HG03378 (cell line): Measurements from ENCODE around the gene NEDD8.

Experiments
- ATAC-seq: cut with Tn5 transposase; IDR thresholded peaks from one replicate; pipeline ENCODE4 v1.9.1; 2021; ENCODE audit warnings: mild to moderate bottlenecking, moderate library complexity; ENCODE audit not compliant: unreplicated experiment

The NEDD8 gene

DNA sequence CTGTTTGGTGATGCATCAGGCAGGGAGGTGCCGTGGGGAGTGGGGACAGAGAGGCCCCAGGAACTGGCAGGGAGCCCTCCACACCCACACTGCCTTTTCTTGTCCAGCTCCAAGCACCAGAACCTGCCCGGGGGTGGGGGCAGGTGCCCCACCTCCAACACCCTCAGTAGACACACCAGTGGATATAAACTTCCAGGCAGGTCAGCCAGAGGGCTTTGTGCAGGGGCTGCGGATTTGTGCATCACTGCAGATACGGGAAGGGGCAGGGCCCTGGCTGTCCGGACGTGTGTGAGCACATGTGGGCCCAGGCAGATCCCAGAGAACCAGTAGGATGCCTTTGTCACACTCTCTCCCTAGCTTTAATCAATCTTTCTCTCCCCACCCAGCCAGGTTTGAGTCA is 32.1 kb upstream of the NEDD8 start:
- no peak for ATAC-seq

DNA sequence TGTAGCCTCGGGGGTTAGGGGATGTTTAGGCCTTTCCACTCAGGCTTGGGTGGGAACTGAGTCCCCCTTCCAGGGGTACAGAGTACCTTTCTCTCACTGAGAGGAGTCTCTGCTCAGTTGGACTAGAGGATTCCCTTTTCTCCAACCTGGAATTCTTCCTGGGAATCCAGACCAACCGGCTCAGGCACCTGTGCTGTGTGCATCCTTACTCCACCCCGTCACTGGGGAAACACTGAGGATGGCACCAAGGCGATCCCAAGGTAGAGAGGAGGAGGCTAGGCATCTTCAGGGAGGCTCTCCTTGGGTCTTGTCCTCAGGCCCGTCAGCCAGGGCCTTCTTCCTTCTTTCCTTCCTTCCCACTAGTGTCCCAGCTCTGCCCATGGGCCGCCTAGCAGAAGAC is 31.7 kb upstream of the NEDD8 start:
- ATAC-seq, result no peak

- ATAC-seq, result no peak
Measured at GRCh38 chr14:24262821-24263733, 30.9 kb upstream of the NEDD8 start, which contains the start of gene TGM1. TGM1 (minus strand) TSS chr14:24263177; CDS start chr14:24262352, 825 bp downstream.

- ATAC-seq, result no peak
Measured at GRCh38 chr14:24261969-24262327, 29.8 kb upstream of the NEDD8 start.

- ATAC-seq, result no peak
Measured at GRCh38 chr14:24261256-24261968, 29.2 kb upstream of the NEDD8 start.

- ATAC-seq, result no peak
Measured at GRCh38 chr14:24260780-24261157, 28.6 kb upstream of the NEDD8 start.

DNA sequence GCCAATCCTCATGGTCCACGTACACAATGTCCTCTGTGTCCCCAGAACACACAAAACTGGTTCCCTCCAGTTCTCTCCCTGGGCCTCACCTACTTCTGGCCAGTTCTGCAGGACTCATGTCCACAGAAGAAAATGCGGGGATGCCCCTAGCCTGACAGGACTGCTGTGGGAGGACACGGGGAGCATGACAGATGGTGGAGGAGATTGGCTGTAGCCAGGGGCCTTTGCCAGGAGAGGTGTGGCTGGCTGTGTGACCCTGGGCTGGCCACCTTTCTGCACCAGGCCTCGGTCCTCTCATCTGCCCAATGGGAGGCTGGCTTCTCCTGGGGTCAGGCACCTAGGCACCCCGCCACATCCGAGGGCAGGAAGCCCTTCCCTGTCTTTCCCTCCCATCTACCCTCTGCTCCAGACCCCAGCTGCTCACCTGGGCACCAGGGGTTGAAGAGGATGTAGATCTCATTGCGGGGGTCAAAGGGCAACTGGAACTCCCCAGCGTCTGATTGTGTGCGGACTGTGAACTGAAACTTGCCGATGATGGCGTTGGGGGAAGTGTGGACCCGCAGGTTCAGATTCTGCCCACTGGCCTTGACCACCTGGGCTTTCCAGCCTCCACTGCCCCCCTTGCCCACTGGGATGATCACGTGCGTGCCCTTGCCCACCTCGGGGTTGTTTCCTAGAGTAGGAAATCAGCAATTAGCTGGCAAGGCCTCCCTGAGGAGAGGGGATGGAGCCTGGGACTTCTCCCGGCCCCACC is 28.0 kb upstream of the NEDD8 start:
- ATAC-seq, result no peak

- ATAC-seq, result no peak
Measured at GRCh38 chr14:24259282-24260025, 27.3 kb upstream of the NEDD8 start.

GRCh38 chr14:24258548-24259265 is 26.5 kb upstream of the NEDD8 start:
- ATAC-seq, result no peak

- no peak for ATAC-seq
Measured at GRCh38 chr14:24258119-24258518, 26.0 kb upstream of the NEDD8 start.

DNA sequence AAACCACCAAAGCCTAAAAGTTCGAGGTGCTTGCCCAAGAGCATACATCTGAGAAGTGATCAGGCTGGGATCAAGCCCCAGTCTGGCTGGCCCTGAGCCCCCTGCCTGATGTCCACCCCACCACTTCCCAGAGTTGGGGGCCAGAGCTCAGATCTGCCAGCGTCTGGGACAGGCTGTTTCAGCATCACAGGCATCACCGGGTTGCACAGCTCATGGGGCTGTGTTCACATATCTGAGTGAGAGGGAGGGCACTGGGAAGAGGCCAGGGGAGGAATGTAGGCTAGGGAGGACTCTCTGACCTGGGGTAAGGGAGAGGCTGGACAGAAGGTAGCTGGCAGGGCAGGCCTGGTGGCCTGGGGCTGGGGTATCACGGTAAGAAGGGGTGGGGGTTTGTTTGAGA is 24.8 kb upstream of the NEDD8 start:
- ATAC-seq, result no peak

DNA sequence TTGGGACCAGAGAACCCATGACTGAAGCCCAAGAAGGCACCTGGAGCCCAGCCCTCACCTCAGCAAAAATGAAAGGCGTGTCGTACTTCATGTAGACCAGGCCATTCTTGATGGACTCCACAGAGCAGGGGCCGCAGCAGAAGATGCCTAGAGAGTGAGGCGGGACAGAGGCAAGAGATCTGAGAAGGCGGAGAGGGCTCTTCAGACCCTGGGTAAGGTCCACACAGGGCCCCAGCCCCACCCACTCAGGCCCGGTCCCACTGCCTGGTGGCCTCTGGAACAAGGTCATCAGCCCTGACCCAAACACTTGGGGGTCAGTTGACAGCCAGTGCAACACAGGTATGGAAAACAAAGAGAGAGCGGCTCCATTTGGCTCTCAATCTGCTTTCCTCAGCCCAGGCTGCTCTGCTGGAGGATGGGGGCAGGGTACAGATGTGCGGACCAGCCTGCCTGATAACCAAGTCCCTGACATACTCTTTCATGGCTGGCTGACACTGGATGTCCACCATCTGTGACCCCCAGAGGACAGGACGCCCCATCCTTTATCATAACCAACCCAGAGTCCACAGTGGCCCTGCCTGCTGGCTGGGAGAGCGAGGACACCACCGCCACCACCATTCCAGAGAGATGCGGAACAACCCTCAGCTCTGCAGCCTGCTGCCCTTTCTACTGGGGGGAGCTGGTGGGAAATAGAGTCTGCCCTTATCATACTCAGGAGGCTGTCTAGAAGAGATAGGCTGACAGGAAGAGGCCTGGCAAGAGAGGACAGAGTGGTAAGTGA is 24.0 kb upstream of the NEDD8 start:
- no peak for ATAC-seq

- no peak for ATAC-seq
Measured at GRCh38 chr14:24255438-24255837, 23.3 kb upstream of the NEDD8 start.

DNA sequence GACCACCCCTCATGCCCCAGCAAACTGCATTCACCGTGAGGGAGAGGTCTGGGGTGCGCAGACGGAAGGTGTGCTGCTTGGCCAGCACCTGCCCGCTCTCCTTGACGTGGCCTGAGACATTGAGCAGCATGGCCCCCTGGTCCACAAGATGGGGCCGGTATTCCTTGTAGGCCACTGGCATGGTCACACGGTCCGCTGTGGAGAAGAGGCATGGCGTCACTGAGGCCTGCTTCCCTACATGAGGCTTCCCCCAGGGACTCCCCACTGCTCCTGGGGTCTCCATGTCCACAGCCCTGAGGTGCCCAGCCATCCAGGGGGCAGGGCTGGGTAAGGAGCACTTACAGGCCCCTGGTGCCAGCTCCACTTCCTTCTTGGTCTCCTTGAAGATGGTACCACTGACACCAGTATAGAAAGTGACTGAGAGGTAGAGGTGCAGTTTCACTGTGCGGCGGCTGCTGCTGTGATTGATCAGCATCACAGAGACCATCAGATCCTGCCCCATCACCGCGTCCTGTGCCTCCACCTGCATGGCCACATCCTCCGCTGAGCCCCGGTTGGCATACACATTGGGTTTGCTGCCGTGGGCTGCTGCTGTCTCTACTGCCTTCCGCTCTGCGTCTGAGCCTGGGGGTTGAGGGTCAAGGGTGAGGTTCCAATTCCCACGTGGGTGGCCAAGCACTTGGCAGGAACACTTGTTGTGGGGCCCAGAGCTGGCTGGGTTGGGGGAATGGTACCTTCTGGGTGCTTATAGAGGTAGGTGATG is 22.6 kb upstream of the NEDD8 start:
- no peak for ATAC-seq

DNA sequence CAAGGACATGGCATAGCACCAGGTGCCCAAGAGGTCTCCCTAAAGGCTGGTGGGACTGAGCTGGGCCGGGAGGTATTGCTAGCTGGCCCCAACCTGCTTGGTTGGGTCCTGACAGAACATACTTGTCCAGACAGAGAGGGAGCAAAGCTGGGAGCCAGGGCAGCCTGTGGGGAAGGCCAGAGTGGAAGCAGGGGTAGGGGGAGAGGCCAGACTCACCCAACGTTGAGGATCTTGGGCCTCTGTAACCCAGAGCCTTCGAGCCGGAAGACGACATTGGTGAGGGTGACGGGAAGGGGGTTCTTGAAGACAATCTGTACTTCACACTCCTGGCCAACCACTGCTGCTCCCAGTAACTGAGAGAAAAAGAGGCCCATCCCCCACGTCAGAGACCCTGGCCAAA is 21.8 kb upstream of the NEDD8 start:
- no peak for ATAC-seq

- no peak for ATAC-seq
Measured at GRCh38 chr14:24252289-24253124, 20.3 kb upstream of the NEDD8 start.

DNA sequence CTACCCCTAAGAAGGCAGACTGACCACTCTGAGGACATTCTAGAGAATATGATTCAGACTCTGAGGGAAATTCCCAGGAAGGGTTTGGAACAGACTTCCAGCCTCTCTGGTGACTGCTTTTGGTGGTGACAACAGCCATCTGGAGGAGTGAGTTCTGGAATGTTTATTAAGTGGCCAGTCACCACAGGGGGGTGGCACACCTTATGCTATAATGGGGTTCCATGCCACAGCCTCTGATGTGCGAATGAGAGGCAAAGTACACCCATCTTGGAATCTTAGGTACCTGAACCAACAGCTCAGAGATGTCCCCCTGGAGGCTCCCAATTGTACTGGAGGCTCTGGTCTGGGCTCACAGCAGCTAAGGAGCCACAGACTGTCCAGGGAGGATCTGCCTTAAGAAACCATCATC is 19.7 kb upstream of the NEDD8 start:
- ATAC-seq, result no peak

DNA sequence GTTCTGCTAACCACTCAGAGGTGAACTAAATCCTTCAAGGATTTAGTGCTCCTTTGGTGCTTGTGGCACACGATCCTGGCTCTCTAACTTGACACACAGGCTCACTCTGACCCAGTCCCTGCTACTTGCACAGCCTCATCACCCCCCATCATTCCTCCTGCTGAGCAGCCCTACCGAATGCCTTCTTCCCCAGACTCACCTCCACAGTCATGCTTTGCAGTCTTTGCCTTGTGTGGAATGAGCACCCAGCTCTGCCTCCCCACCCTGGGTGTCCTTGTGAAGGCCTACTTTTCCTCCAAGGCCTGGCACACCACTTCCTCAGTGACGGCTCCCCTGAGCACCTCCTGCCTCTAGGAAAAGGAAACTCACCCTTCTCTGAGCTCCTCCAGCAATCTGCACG is 18.2 kb upstream of the NEDD8 start:
- no peak for ATAC-seq
